SK-MEL-5 (cell line): ENCODE results near the gene SEMA5A. TPM values are rescaled to one million over a fixed set of nuclear protein-coding genes. Genes with fewer than 3 reads are reported as not detected.

Experiments used
- DNase-seq: peaks from one replicate; pipeline ENCODE4 v3.0.0-alpha.2; 2016; ENCODE audit warnings: low read depth, low spot score
- in situ Hi-C: cut with HindIII; loops from 2 replicates; pipeline ENCODE4 v1.10.0; 2016; ENCODE audit warnings: low sequenced_read_pairs, high pct_unique_total_duplicates, low pct_unique_long_range_greater_than_20kb
- total RNA-seq: library from RNA; depleted of rRNA; stranded (reverse); fragments of >200 nt; shearing (Covaris generic); gene quantifications from 2 replicates; pipeline ENCODE4 v1.2.3, GENCODE V29; 2014

The SEMA5A gene
- total RNA-seq, 1 experiment from 2014 or later: 38.1 TPM

DNA sequence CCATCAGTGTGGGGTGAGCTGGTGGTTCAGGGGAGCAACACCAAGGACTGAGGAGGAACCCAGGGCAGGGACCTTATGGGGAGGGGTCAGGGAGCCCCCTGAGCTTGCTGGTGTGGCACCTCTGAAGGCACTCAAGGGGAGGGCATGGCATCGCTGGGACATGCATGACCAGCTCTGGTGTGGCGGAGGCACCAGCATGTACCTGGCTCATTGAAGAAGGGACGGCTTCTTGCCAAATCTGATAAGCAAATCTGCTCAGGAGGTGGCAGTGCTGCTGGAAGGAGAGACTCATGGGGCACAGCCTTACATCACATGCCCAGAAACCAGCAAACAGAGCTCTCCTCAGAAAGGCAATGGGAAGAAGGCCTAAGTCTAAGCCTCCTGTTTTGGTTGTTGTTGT, 421.8 kb downstream of the SEMA5A start:
- DNase-seq: no peak
- in situ Hi-C loops: no loop called here

DNA sequence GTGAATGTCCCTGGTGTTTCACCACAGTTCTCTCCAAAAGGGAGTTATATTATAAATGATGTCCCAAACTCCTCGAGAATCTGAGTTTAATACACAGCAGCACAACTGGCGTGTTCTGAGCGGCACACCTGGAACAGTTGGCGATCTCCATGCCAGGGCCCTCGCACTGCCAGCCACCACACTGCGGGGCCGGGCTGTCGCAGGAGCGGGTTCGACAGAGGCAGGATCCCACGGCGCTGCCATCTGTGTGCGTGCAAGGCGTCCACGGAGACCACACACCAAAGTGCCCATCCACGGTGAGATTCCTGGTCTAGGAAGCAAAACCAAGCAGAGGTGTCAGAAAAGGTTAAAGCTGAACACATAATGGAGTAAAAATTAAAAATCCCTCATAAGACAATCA, 423.3 kb downstream of the SEMA5A start:
- no peak for DNase-seq
- in situ Hi-C loops: no loop called here

DNA sequence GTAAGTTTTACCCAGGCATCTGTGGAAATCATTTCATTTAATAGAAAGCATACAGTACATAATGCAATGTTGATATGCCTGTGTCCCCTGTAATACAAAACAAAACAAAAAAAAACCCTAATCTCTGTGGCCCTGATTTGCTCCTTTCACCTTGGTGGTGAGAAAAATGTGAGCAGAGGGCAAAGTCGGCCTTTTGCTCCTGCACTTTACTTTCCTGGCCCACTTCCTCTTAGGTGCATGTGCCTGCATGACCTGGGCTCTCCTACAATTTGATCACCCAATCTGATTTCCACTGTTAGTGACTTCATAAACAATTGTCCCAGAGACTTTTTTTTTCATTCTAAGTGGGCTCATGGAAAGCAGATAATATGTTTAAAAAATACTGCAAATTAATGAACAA, 424.3 kb downstream of the SEMA5A start:
- no peak for DNase-seq
- in situ Hi-C loops: no loop called here

DNA sequence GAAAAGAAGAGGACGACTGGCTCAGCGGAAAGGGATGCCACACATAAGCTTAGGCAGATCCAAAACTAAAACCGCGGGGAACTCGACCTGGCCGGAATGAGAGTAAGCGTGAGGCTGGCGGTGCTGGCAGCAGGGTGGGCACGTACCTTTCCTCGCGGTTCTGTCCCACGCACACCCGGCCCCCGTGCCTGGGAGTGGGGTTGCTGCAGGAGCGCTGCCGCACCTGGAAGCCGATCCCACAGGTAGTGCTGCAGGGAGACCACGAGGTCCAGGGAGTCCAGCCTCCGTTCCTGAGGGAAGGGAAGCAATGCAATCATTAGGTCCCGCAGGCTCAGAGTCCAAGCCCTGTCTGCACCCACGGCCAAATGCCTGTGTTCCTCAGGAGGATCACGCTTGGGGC, 427.0 kb downstream of the SEMA5A start:
- DNase-seq: no peak
- in situ Hi-C loops: no loop called here

DNA sequence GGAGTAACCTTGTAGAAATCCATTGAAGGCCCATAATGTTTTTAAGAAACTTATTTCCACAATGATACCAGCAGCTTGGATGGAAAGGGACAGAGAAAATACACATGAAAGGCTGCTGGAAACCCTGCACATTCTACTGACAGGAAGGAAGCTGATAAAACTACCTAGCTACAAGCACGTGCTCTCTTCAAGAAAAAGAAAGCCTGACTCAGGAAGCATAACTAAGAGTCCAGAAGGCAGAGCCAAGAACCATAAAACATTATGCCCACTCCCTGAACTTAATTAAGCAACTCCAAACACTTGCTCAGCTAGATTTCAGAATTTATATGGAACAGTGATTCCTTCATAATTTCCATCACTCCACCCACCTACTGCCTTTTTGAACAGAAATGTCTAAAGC, 430.8 kb downstream of the SEMA5A start:
- in situ Hi-C loops: no loop called here

DNA sequence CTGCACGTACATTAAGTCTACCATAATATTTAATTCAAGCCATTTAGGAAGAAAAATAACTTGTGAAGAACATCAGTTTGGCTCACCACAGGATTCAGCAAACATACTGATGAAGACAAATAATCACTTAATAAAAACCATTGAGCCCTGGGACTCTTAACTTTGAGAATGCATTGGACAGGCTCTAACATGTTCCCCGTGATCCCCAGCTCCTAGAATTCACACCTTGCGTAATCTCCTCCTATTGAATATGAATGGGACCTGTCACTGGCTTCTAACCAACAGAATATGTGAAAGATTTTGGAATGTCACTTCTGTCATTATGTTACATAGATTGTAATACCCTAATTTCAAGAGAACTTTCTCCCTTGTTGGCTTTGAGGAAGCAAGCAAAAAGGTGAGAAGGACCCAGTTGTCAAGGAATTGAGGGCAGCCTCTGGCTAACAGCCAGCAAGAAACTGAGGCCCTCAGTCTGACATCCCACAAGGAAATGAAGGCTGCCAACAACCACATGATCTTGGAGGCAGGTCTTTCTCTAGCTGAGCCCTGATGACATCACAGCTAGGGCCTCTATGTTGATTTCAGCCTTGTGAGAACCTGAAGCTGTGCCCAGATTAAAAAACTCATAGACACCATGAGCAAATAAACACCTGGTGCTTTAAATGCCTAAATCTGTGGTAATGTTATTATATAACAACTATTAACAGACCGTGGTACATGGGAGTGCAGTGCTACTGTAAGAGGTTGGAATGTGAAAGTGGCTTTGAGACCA, 433.2 kb downstream of the SEMA5A start:
- in situ Hi-C loops: no loop called here
- no peak for DNase-seq

More for the DNA sequence above, 430.8 kb downstream of the SEMA5A start:
- no peak for DNase-seq

DNA sequence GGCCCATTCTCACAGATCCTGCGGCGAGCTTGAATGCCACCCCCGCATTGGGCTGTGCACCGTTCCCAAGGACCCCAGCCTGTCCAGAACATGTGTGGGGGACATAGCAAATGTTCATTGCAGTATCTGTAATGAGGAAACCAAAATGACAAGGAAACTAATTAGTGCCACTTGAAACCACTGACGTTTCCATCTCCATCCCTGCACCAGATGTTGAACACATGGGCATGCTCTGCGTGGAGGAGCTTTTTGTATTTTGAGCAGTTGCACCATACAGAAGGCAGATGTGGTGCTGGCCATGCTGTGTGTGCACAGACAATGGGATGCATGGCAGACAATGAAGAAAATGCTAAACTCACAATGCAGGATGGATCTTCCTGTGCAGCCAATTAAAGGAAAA, 437.7 kb downstream of the SEMA5A start:
- in situ Hi-C loops: no loop called here
- DNase-seq: no peak

DNA sequence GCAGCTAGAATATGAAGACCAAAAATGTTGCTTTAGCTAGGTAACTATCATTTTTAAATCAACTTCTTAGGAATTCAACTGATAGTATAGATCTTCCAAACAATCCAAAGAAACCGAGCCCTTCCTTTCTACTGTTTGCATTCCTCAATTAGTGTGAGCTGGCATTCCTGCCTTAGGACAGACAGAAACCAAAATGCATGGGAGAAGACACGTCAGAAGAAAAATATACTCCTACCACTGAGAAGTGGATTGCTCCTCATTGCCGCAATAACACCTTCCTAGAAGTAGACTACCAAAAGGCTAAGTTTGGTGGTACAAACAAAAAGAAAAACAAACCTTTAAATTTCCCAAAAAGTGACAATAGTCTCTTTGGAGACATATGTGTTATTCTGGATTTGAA, 440.0 kb downstream of the SEMA5A start:
- DNase-seq: no peak
- in situ Hi-C loops: no loop called here

DNA sequence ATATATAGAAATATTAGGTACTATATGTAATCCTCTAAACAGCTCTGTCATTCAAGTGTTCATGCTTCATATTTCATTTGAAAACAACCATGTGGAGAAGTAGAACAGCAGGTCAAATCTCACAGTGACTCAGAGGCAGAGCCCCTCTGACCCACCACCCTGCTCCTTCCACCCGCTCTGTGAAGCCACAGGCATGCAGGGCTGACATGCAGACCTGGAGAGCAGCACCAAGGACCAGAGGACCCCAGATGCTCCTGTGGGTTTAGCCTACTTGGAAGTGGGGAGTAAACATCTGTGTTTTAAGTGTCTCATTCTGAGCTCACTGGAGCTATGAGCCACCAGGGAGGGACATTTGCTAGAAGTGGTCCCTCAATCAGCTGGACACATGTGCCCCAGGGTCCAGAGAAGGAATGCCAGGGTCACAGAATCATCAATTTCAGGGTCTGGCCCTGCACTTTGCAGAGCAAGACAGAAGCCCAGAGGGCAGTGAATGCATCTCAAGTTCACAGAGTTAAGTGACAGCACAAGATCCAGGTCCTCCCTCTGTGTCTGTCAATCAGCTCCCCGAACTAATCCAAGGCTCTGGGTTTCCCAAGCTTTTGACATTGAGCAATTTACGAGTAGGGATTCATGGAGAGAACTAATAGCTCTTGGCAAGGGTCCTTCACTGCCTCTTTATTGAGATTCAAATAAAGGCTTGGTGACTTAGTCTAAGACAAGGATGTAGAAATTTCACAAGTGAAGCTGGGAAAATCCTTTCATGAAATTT, 441.1 kb downstream of the SEMA5A start:
- DNase-seq: no peak
- in situ Hi-C loops: no loop called here

DNA sequence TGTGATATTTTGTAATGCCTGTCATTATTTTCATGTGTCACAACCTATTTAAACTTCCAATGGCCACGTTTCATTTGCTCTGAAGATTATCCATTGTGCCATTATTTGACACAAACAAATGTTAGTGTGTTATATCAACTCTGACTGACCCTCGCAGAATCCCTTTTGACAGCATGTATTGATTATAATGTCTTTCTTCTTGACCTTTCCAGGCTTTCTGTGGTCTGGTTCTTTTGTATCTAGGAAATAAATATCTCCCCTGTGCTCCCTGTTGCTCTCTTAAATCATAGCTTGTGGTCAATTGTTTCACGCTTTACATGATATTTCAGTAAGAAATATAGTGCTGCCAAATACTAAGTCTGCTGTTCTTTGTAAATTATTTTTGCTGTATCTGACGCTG, 442.6 kb downstream of the SEMA5A start:
- in situ Hi-C loops: no loop called here
- DNase-seq: no peak

DNA sequence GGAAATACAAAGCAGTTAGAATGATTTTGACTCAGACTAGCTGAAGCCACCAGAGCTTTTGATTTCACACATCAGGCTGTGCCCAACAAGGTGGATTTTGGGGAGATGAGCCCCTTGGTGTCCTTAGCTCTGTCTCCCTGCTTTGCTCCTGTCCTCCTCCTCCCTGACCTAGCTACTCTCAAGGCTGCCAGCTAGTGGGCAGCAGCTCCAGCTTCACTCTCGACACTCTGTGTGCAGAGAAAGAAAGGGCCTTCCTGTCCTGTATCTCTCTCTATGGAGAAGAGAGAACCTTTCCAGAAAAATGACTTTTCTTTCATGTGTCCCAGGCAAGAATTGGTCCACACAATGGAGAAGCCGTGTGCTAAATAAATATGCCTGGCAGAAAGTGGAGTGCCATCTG, 446.2 kb downstream of the SEMA5A start:
- DNase-seq: peak; percentile 65
- in situ Hi-C loops: no loop called here

DNA sequence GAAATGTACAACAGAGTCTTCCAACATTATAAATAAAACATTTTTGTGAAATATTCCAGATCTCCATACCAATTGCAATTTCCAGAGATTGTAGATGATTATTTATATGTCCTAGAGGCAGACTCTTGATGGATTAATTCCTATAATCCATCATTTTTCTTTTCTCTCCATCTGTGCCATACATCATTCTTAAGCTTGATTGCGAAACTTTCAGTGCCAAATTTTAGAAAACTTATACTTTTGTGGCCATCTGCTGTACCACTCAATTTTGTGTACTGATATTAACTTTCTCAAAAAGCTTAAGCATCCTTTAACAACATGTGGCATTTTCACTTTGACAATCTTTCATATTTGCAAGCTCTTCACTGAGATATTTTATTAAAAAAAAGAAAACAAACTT, 446.9 kb downstream of the SEMA5A start:
- DNase-seq: no peak
- in situ Hi-C loops: no loop called here

DNA sequence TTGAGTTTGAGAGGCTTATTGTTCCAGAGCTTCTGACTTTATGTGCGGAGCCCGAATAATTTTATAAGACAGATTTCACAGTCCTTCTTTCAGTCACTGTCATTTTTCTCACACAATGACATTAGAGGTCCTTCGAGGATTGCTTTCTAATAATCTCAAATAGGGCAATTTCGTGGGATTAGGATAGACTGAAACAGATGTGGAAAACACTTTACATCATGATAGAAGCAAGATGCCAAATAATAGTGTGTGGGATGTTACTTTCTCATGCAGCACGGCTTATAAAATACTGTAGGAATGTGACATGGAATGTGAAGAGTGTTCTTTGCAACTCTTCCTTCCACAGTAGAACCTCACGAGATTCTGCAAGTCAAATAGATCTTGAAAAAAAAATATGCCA, 451.3 kb downstream of the SEMA5A start:
- in situ Hi-C loops: no loop called here
- DNase-seq: no peak

DNA sequence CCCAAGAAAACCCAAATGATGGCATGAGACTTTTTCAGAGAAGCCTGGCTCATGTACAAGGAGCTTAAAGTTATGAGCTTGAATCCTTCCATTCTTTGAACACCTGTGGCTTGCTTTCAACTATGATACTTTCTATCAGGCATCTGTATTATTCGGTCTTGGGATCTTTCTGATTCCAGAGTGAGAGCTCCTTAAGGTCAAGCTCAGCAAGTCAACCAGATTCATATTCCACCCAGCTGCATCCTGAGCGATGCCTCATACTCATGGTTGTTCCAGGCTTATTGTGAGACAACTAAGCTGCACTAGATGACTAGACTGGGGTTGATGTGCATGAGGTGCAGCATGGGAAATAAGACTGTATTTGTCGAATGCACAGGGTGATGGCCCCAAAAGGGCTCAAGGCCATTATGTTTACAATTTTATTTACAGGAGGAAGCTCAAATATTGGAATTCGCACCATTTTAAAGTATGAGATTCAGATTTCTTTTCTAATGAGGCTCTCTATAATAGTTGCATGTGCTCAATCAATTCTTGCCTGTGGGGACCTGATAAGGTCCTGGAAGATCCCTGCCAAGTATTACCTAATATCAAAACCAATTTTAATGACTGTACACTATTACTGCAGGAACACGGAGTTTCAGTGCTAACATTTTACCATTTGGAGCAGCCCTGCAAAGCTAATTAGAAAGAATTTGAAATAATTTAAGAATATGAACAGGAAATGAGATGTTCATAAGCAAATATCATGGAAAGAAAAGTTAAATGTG, 453.8 kb downstream of the SEMA5A start:
- in situ Hi-C loops: no loop called here
- no peak for DNase-seq

DNA sequence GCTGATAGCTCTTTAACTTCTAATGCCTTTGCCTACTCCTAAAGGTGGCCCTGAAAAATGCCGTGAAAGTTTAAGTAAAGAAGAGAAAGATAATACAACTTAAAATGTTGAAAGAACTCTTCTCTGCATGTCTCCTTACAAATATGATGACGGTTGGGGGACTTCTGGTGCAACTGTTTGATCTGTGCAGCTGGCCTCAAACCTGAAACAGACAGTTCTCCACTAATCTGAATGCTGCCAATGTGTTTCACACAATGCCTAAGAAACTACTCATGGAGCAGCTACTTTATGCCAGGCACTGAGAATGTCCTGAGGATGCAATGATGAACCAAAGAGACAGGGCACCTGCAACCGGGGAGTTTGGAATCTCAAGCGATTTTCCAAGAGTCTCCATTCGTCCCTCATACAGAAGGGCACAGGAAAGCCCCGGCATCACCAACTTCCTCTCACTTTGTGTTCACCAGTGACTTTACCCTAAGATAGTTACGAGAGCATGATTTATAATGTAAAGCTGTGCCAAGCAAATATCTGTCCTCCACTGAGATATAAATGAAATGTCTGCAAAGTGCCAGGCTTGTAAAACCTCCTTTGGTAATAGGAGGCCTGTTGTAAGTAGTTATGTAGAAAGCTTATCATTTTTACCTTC, 455.4 kb downstream of the SEMA5A start:
- DNase-seq: no peak
- in situ Hi-C loops: no loop called here

DNA sequence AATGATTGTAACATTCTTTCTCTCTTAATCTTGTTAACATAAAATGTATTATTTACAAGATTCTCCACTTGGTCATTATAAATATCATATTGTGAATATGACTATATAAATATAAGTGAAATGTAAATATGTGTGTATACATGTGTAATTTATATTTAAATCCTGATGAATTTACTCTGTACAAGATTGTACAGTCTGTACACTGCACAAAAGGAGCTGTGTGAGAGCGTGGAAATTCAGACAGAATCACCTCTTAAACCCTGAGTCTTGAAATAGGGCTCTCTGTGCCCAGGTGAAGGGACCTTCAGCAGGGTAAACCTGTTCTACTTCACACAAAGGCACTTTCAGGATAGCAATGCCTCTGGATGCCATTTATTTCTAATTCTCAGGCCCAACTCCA, 456.0 kb downstream of the SEMA5A start:
- no peak for DNase-seq
- in situ Hi-C loops: no loop called here

DNA sequence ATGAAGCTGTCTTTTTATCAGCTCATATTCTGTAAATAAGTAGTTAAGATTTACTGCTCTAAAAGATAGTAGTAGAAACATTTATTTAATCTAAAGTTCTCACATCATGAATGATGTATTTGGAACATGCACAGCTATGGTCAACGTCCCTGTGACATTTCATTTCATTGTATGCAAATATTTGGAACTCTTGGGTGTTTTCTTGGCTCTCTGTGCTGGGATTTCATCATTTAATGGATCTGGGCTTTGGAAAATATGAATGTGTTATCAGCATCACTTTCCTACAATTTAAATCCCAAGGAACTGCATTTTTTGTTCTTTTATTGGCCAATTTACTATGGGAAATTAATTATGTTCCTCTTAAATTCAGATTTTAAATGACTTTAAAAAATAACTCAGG, 462.9 kb downstream of the SEMA5A start:
- no peak for DNase-seq
- in situ Hi-C loops: no loop called here

DNA sequence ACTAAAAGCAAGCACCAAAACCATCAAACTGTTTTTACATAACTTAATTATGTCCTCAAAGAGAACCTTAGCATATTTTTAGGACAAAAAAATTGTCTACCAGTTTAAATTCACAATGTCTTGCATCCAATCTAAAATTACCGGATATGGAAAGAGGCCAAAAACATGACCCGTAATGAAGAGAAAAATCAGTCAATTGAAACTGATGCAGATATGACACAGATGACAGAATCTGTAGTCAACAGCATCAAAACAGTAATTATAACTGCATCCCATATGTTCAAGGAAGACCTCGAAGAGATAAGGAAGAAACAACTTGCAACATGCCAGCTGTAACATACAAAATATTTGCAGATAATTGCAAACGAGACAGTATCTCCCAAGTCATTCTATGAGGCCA, 473.2 kb downstream of the SEMA5A start:
- in situ Hi-C loops: no loop called here
- DNase-seq: no peak
